Testis (tissue), 3 donors: ENCODE measurements around the gene RDH11. TPM values are rescaled to one million over a fixed set of nuclear protein-coding genes. Genes with fewer than 3 reads are reported as not detected.
"Not testable (repeated sequence)": the region's sequence is repeated elsewhere in the genome, so short reads cannot be mapped to it uniquely, and the experiment has no call there.

ENCODE experiments used
- DNase-seq: peaks from one replicate; pipeline ENCODE4 v3.0.0-alpha.2; 2019
- H3K27ac ChIP-seq, 2 donors: fragments of 200-600 bp; sonication (generic); one replicate each; pipeline ENCODE4 v1.5.1; 2019
- H3K27me3 ChIP-seq: fragments of 200-600 bp; sonication (generic); one replicate; pipeline ENCODE4 v1.5.1; 2019
- H3K36me3 ChIP-seq: fragments of 200-600 bp; sonication (generic); one replicate; pipeline ENCODE4 v1.5.1; 2017; ENCODE audit warnings: low read depth; ENCODE audit errors: missing control alignments
- H3K4me1 ChIP-seq: fragments of 200-600 bp; sonication (generic); one replicate; pipeline ENCODE4 v1.5.1; 2019
- H3K4me3 ChIP-seq, 2 donors: fragments of 200-600 bp; sonication (generic); one replicate each; pipeline ENCODE4 v1.5.1; 2017 to 2019
- H3K9me3 ChIP-seq: fragments of 200-600 bp; sonication (generic); one replicate; pipeline ENCODE4 v1.5.1; 2017
- CTCF ChIP-seq, 3 experiments: fragments of 450-650 bp in 2 of 3; fragments of 200-600 bp in 1 of 3; sonication (generic) in 1 of 3; IDR thresholded peaks; one replicate each; pipeline ENCODE4 v1.5.1; 2016 to 2019; ENCODE audit warnings: antibody characterized with exemption in 3 of 3, mild to moderate bottlenecking in 2 of 3, moderate library complexity in 1 of 3
- POLR2A ChIP-seq: fragments of 450-650 bp; IDR thresholded peaks from one replicate; pipeline ENCODE4 v1.6.1; 2017; ENCODE audit warnings: antibody characterized with exemption, mild to moderate bottlenecking, moderate library complexity
- WGBS, 2 donors: methylation state at CpG; one replicate each; pipeline ENCODE4 v1.1.5; 2018; 5-methylcytosine and 5-hydroxymethylcytosine counted together
- intact Hi-C: fragments of 100-400 bp; cut with DNase I; formaldehyde crosslinking; loops from one replicate; pipeline ENCODE4 v1.15.1; 2023; ENCODE audit warnings: low total_unique reads
- polyA plus RNA-seq: library from polyadenylated mRNA; stranded (reverse); fragments of 350-450 nt; fragmentation: Illumina TruSeq; extraction: RNeasy Lipid Tissue Mini Kit (QIAGEN cat#74804); gene quantifications from one replicate; pipeline ENCODE4 v1.2.3, GENCODE V29; 2014; ENCODE audit warnings: low read depth, low replicate concordance; ENCODE audit not compliant: insufficient read depth
- total RNA-seq, 2 donors: library from RNA; depleted of rRNA; stranded (reverse); fragments of >200 nt; gene quantifications; one replicate each; pipeline ENCODE4 v1.2.3, GENCODE V29; 2016

Gene RDH11
- total and polyA plus RNA-seq, 3 donors from 2014 or later, result 63.2 to 87.5 (median 82.4) TPM

- Histone ChIP-seq H3K9me3 (no peaks in the 10 kb centered on the region), H3K27me3 (no peaks in the 10 kb centered on the region), H3K4me3 (no peak overlapping the region), H3K4me1 (no peaks in the 10 kb centered on the region), H3K27ac (no peak overlapping the region), H3K36me3 (no peaks in the 10 kb centered on the region)
- DNase-seq, result no peak
- intact Hi-C loops, result no loop called here
- whole genome bisulfite sequencing, 2 donors, result 65 to 78% methylated on average over 3 of the region's 3 CpGs
- TF ChIP-seq CTCF (IDR thresholded peaks at IDR 0.05), result no peak
- no peak for TF ChIP-seq POLR2A
Observed at GRCh38 chr14:67705211-67705610, 9.6 kb upstream of the RDH11 start.

GRCh38 chr14:67704484-67705089 is 9.0 kb upstream of the RDH11 start:
- Histone ChIP-seq H3K4me1 (no peaks in the 10 kb centered on the region), H3K9me3 (no peaks in the 10 kb centered on the region), H3K27me3 (no peaks in the 10 kb centered on the region), H3K4me3 (no peak overlapping the region), H3K36me3 (no peaks in the 10 kb centered on the region), H3K27ac (no peak overlapping the region)
- DNase-seq, result peak; percentile 34
- TF ChIP-seq CTCF (IDR thresholded peaks at IDR 0.05), result peak; percentile 25 to 59 (median 56)
- no peak for TF ChIP-seq POLR2A
- intact Hi-C loops, result no loop called here
- WGBS, 2 donors, result 23 to 31% methylated on average over 3 of the region's 3 CpGs

- 61 to 64% methylated on average over 3 of the region's 3 CpGs for WGBS, 2 donors
- H3K36me3 ChIP-seq, result no peaks in the 10 kb centered on the region
- H3K9me3 ChIP-seq, result no peaks in the 10 kb centered on the region
- no peak overlapping the region for H3K4me3 ChIP-seq
- intact Hi-C loops, result no loop called here
- no peak for TF ChIP-seq CTCF (IDR thresholded peaks at IDR 0.05)
- TF ChIP-seq POLR2A, result no peak
- no peaks in the 10 kb centered on the region for H3K4me1 ChIP-seq
- no peaks in the 10 kb centered on the region for H3K27me3 ChIP-seq
- no peak overlapping the region for H3K27ac ChIP-seq
- no peak for DNase-seq
Observed at GRCh38 chr14:67703997-67704396, 8.4 kb upstream of the RDH11 start.

GRCh38 chr14:67701492-67701891 is 5.9 kb upstream of the RDH11 start, which contains the start of gene RDH12:
RDH12 (plus strand) TSS chr14:67701886; CDS start chr14:67722643, 20,757 bp downstream.
- H3K36me3 ChIP-seq, H3K27ac ChIP-seq, DNase-seq, H3K4me1 ChIP-seq, intact Hi-C loops, H3K27me3 ChIP-seq, H3K4me3 ChIP-seq, H3K9me3 ChIP-seq: not testable (repeated sequence)
- WGBS, 2 donors, result 85 to 92% methylated on average over 8 of the region's 8 CpGs

GRCh38 chr14:67698179-67698578 is 2.6 kb upstream of the RDH11 start:
- no peaks in the 10 kb centered on the region for H3K27me3 ChIP-seq
- no peak overlapping the region for H3K27ac ChIP-seq
- no peaks in the 10 kb centered on the region for H3K9me3 ChIP-seq
- 68 to 82% methylated on average over 1 of the region's 1 CpG for WGBS, 2 donors
- no peak overlapping the region for H3K4me3 ChIP-seq
- intact Hi-C loops, result no loop called here
- no peak for TF ChIP-seq POLR2A
- TF ChIP-seq CTCF (IDR thresholded peaks at IDR 0.05), result no peak
- H3K4me1 ChIP-seq, result no peaks in the 10 kb centered on the region
- H3K36me3 ChIP-seq, result no peaks in the 10 kb centered on the region
- DNase-seq, result no peak
